Endothelial cell of umbilical vein (primary cell): ENCODE measurements around the gene PAX5. TPM values are rescaled to one million over a fixed set of nuclear protein-coding genes. Genes with fewer than 3 reads are reported as not detected.
A peak's percentile ranks its signal among the peaks of the same experiment; 100 is the strongest.

Source experiments
- BruUV-seq: library from RNA; stranded (reverse); fragments of 400-500 nt; replicated peaks from 2 replicates; lab custom pipeline; 2021; lab: Mats Ljungman, UMichigan
- CTCF ChIA-PET: fragments of 300-600, 350-600 bp; sonication (Branson Sonifier 250); formaldehyde crosslinking; loops from one replicate; lab custom pipeline; 2021; ENCODE audit warnings: antibody characterized with exemption, inconsistent platforms; lab: Charles Lee
- POLR2A ChIA-PET: fragments of 300-600, 350-600 bp; sonication (Branson Sonifier 250); formaldehyde crosslinking; loops from one replicate; lab custom pipeline; 2021; ENCODE audit warnings: antibody characterized with exemption, inconsistent platforms; lab: Charles Lee
- DNase-seq: peaks from one replicate; pipeline ENCODE4 v3.0.0-alpha.2; 2011; ENCODE audit warnings: low read depth, low spot score
- FAIRE-seq: peaks from 2 replicates; lab custom pipeline; 2011; peaks lifted over from hg19 to GRCh38; lab: Jason Lieb, UNC
- H2AFZ ChIP-seq: 2 replicates; pipeline ENCODE4 v1.6.0; 2012; ENCODE audit warnings: low read depth, low read length, control low read depth, inconsistent platforms
- H3K27ac ChIP-seq: 2 replicates; pipeline ENCODE4 v1.5.1; 2011; ENCODE audit warnings: low read depth, mild to moderate bottlenecking, control low read depth, low read length, moderate library complexity; ENCODE audit not compliant: insufficient read depth
- H3K27me3 ChIP-seq, 2 experiments: 2 replicates each; pipeline versions ENCODE4 v1.6.0 to v1.6.1; 2011; ENCODE audit warnings: low read length in 2 of 2, mixed read lengths in 1 of 2; ENCODE audit not compliant: control insufficient read depth in 2 of 2, insufficient read depth in 2 of 2
- H3K36me3 ChIP-seq, 2 experiments: 2 replicates in 1 of 2; 3 replicates in 1 of 2; pipeline ENCODE4 v1.5.1; 2011; ENCODE audit warnings: low read length in 2 of 2, mild to moderate bottlenecking in 1 of 2, moderate library complexity in 1 of 2; ENCODE audit not compliant: control insufficient read depth in 2 of 2, insufficient read depth in 2 of 2; ENCODE audit errors: extremely low read depth in 1 of 2
- H3K4me1 ChIP-seq: 3 replicates; pipeline ENCODE4 v1.5.1; 2011; ENCODE audit warnings: mild to moderate bottlenecking, low read length; ENCODE audit not compliant: control insufficient read depth, insufficient read depth; ENCODE audit errors: extremely low read depth
- H3K4me2 ChIP-seq: 2 replicates; pipeline ENCODE4 v1.6.1; 2011; ENCODE audit warnings: low read length, control low read depth, mixed read lengths; ENCODE audit not compliant: insufficient read depth
- H3K4me3 ChIP-seq, 3 experiments: fragments of 200-600 bp in 1 of 3; sonication (generic), shearing (Covaris generic) in 1 of 3; replicated peaks in 1 of 3; 2 replicates each; pipeline ENCODE4 v1.5.1; 2011 to 2016; ENCODE audit warnings: control low read depth in 3 of 3, low read length in 3 of 3, mild to moderate bottlenecking in 2 of 3, inconsistent platforms in 1 of 3, low read depth in 1 of 3, moderate library complexity in 1 of 3; ENCODE audit not compliant: insufficient read depth in 1 of 3
- H3K79me2 ChIP-seq: 2 replicates; pipeline ENCODE4 v1.6.0; 2012; ENCODE audit warnings: low read length, inconsistent platforms; ENCODE audit not compliant: control insufficient read depth, insufficient read depth
- H3K9ac ChIP-seq: replicated peaks from 2 replicates; pipeline ENCODE3; 2011; ENCODE audit warnings: low read length, control low read depth; ENCODE audit not compliant: insufficient read depth; ENCODE audit errors: extremely low read depth
- H3K9me1 ChIP-seq: replicated peaks from 3 replicates; pipeline ENCODE4 v1.6.0; 2011; ENCODE audit warnings: mild to moderate bottlenecking, low read length; ENCODE audit not compliant: control insufficient read depth, insufficient read depth; ENCODE audit errors: extremely low read depth
- H3K9me3 ChIP-seq: replicated peaks from 2 replicates; pipeline ENCODE4 v1.5.1; 2012; ENCODE audit warnings: low read length, inconsistent platforms; ENCODE audit not compliant: control insufficient read depth, insufficient read depth
- H4K20me1 ChIP-seq: replicated peaks from 2 replicates; pipeline ENCODE3; 2011; ENCODE audit warnings: mild to moderate bottlenecking, low read length; ENCODE audit not compliant: control insufficient read depth, insufficient read depth; ENCODE audit errors: extremely low read depth
- CTCF ChIP-seq, 2 donors: IDR thresholded peaks; 1 replicate in 1 of 2; 2 replicates in 1 of 2; pipeline ENCODE4 v1.5.1; 2011; ENCODE audit warnings: low read length in 2 of 2, mild to moderate bottlenecking in 2 of 2, moderate library complexity in 2 of 2, control low read depth in 1 of 2, inconsistent platforms in 1 of 2, low read depth in 1 of 2; ENCODE audit not compliant: insufficient read depth in 1 of 2; ENCODE audit errors: extremely low read depth in 1 of 2
- EZH2 ChIP-seq: IDR thresholded peaks from 2 replicates; pipeline ENCODE4 v1.6.1; 2012; ENCODE audit warnings: borderline replicate concordance, low read depth, mild to moderate bottlenecking, moderate library complexity, low read length, inconsistent platforms; ENCODE audit not compliant: severe bottlenecking
- FOS ChIP-seq: IDR thresholded peaks from 2 replicates; pipeline ENCODE4 v1.6.1; 2011; ENCODE audit warnings: mild to moderate bottlenecking, low read length, moderate library complexity, borderline replicate concordance; ENCODE audit not compliant: insufficient read depth
- GATA2 ChIP-seq: IDR thresholded peaks from 2 replicates; pipeline ENCODE4 v1.7.0; 2011; ENCODE audit warnings: low read depth, mild to moderate bottlenecking, moderate library complexity, mixed read lengths, low read length; ENCODE audit not compliant: insufficient read length, insufficient read depth
- MYC ChIP-seq: IDR thresholded peaks from one replicate; pipeline ENCODE4 v1.6.1; 2011; ENCODE audit warnings: mild to moderate bottlenecking, low read depth, low read length
- POLR2A ChIP-seq: IDR thresholded peaks from 2 replicates; pipeline ENCODE4 v1.6.1; 2012; ENCODE audit warnings: low read depth, mild to moderate bottlenecking, control low read depth, low read length
- POLR2AphosphoS5 ChIP-seq: IDR thresholded peaks from 2 replicates; pipeline ENCODE4 v1.6.1; 2012; ENCODE audit warnings: low read depth, mild to moderate bottlenecking, control low read depth, low read length, moderate library complexity; ENCODE audit not compliant: insufficient read depth
- dilution Hi-C: fragments of 300-500 bp; cut with MboI; formaldehyde crosslinking; loops from one replicate; pipeline ENCODE4 v1.15.0; 2019; ENCODE audit warnings: low sequenced_read_pairs; ENCODE audit not compliant: extremely low pct_ligation_motif_present
- intact Hi-C: fragments of 100-400 bp; cut with micrococcal nuclease; formaldehyde crosslinking; loops from one replicate; pipeline ENCODE4 v1.10.0; 2022
- polyA plus RNA-seq, 4 experiments: library from polyadenylated mRNA; depleted of rRNA in 3 of 4; stranded (reverse) in 3 of 4; unstranded in 1 of 4; fragments of >200 nt; gene quantifications; 2 replicates each; pipeline versions ENCODE4 v1.2.1 to v1.2.3, GENCODE V29; 2011 to 2012; ENCODE audit warnings: missing spikeins in 1 of 4
- total RNA-seq: library from RNA; stranded (reverse); gene quantifications from 2 replicates; pipeline ENCODE4 v1.2.3, GENCODE V29; 2021
- TF ChIP-seq, protein P1 (sequence below): IDR thresholded peaks from 2 replicates; pipeline ENCODE4 v1.6.1; 2011; ENCODE audit not compliant: insufficient read depth, insufficient read length

The PAX5 gene
- total and polyA plus RNA-seq, 2 donors (not counting 3 experiments of a cell fraction or from before 2014, with no cell fraction given) = not detected

DNA sequence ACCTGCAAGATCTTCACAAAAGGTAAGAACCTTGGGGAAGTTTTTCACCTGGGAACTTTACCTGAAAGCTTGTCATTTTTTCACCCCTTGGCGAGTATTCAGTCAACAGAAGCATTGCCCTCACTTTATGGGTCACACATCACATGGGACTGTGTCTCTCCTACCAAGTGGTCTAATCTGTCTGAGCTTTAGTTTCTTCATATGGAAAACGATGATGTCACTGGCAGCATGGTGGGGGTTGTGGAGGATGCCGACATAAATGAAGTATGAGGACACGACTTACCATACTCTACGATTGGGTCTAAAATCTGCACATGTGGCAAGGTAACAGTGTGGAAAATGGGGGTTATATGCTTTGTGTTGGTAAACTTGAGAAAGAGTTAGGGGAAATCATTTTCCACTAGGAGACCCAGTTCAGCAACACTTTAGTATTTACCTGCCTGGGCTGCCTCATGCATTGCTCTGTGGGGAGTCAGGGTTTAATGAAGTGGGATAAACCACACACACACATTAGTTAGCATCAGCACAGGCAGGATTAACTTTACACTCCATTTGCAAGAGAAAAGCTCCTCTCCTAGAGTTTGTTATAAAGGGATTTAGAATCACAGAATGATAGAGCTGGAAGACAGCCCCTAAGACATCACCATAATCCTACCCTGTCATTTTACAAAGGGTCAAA is 19.8 kb upstream of the PAX5 start:
- H3K79me2 ChIP-seq = no peaks in the 10 kb centered on the region
- dilution Hi-C loops = no loop called here
- H3K36me3 ChIP-seq = no peaks in the 10 kb centered on the region
- no peak overlapping the region for H2AFZ ChIP-seq
- H3K4me3 ChIP-seq = no peak overlapping the region
- FAIRE-seq (no peak), DNase-seq (no peak)
- no peaks in the 10 kb centered on the region for H3K9me1 ChIP-seq
- TF ChIP-seq MYC (no peak), FOS (no peak), EZH2 (peak; percentile 14), CTCF (IDR thresholded peaks at IDR 0.05; ENCODE audit: extremely low read depth in 1 of 2, insufficient read depth in 1 of 2, low read depth in 1 of 2, low read length in 2 of 2) (no peak), POLR2A (no peak), GATA2 (no peak), POLR2AphosphoS5 (no peak)
- TF ChIP-seq, protein P1, sequence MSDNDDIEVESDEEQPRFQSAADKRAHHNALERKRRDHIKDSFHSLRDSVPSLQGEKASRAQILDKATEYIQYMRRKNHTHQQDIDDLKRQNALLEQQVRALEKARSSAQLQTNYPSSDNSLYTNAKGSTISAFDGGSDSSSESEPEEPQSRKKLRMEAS = no peak
- H3K9ac ChIP-seq = no peak overlapping the region
- no peaks in the 10 kb centered on the region for H3K4me1 ChIP-seq
- H3K4me2 ChIP-seq = no peak overlapping the region
- H3K27ac ChIP-seq = no peak overlapping the region
- ChIA-PET POLR2A (no interaction called here), CTCF (no interaction called here)
- no peaks in the 10 kb centered on the region for H4K20me1 ChIP-seq
- H3K27me3 ChIP-seq = peaks cover 24 to 45% of the 10 kb centered on the region in 2 experiments
- H3K9me3 ChIP-seq = no peaks in the 10 kb centered on the region
- BruUV-seq = no TSS peak
- intact Hi-C loops = no loop called here
